Measurements from ENCODE around the gene ATP5PB.

DNA sequence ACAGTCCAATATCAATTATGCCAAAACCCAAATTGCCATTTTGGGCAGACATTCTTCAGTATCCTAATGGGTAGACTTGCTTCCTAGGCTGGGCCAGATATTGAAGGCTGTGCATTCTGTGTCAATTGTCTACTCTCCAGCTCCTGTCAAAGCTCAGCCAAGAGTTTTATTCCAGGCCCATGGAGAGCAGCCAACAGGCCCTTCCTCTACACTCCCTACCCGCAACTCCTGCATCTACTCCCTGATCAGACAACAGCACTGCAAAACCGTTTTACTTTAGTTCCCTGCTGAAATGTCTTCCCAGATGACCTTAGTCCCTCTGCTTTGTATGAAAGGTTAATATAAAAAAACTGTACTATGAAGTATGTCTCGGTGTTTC lies 60.7 kb downstream of the ATP5PB start:
- TF ChIP-seq, protein P1, sequence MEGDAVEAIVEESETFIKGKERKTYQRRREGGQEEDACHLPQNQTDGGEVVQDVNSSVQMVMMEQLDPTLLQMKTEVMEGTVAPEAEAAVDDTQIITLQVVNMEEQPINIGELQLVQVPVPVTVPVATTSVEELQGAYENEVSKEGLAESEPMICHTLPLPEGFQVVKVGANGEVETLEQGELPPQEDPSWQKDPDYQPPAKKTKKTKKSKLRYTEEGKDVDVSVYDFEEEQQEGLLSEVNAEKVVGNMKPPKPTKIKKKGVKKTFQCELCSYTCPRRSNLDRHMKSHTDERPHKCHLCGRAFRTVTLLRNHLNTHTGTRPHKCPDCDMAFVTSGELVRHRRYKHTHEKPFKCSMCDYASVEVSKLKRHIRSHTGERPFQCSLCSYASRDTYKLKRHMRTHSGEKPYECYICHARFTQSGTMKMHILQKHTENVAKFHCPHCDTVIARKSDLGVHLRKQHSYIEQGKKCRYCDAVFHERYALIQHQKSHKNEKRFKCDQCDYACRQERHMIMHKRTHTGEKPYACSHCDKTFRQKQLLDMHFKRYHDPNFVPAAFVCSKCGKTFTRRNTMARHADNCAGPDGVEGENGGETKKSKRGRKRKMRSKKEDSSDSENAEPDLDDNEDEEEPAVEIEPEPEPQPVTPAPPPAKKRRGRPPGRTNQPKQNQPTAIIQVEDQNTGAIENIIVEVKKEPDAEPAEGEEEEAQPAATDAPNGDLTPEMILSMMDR (IDR thresholded peaks at IDR 0.05; ENCODE audit: borderline replicate concordance, extremely low read depth, low read length, poor library complexity, severe bottlenecking), result no peak
- no peak for TF ChIP-seq EZH2 (IDR thresholded peaks at IDR 0.05; ENCODE audit: borderline replicate concordance, low read depth, low read length, severe bottlenecking)
